GM23338 (cell line): ENCODE results near the gene TTLL5. TPM values are rescaled to one million over a fixed set of nuclear protein-coding genes. Genes with fewer than 3 reads are reported as not detected.

Source experiments
- ATAC-seq: fragments of 200-7000 bp; cut with Tn5 transposase; 3 replicates; pipeline ENCODE4 v1.9.1; 2020
- DNase-seq: peaks from one replicate; pipeline ENCODE4 v3.0.0-alpha.2; 2015; ENCODE audit warnings: low spot score
- H2AFZ ChIP-seq: fragments of 200-600 bp; sonication (generic); 2 replicates; pipeline ENCODE4 v1.8.0; 2016; ENCODE audit warnings: antibody characterized with exemption, mild to moderate bottlenecking, moderate library complexity
- H3F3A ChIP-seq: fragments of 200-600 bp; sonication (generic); replicated peaks from 2 replicates; pipeline ENCODE4 v1.8.0; 2017; ENCODE audit warnings: antibody characterized with exemption, mixed run types, low read depth
- H3K27ac ChIP-seq: fragments of 200-600 bp; sonication (generic); 2 replicates; pipeline ENCODE4 v1.6.1; 2016; ENCODE audit warnings: low read depth
- H3K27me3 ChIP-seq: fragments of 200-600 bp; sonication (generic); 2 replicates; pipeline ENCODE4 v1.8.0; 2016; ENCODE audit warnings: mild to moderate bottlenecking, mixed run types, moderate library complexity; ENCODE audit not compliant: insufficient read depth
- H3K36me3 ChIP-seq: fragments of 200-600 bp; sonication (generic); 2 replicates; pipeline ENCODE4 v1.8.0; 2016; ENCODE audit warnings: mild to moderate bottlenecking; ENCODE audit not compliant: insufficient read depth
- H3K4me1 ChIP-seq: fragments of 200-600 bp; sonication (generic); 2 replicates; pipeline ENCODE4 v1.8.0; 2016; ENCODE audit warnings: mild to moderate bottlenecking, moderate library complexity; ENCODE audit not compliant: insufficient read depth
- H3K4me2 ChIP-seq: fragments of 200-600 bp; sonication (generic); 2 replicates; pipeline ENCODE4 v1.7.1; 2017; ENCODE audit warnings: mixed run types
- H3K4me3 ChIP-seq: fragments of 200-600 bp; sonication (generic); 2 replicates; pipeline ENCODE4 v1.6.1; 2016; ENCODE audit warnings: mixed run types
- H3K79me2 ChIP-seq: fragments of 200-600 bp; sonication (generic); replicated peaks from 2 replicates; pipeline ENCODE4 v1.8.0; 2017; ENCODE audit warnings: mild to moderate bottlenecking; ENCODE audit not compliant: insufficient read depth
- H3K9me2 ChIP-seq: fragments of 200-600 bp; sonication (generic); 2 replicates; pipeline ENCODE4 v1.8.0; 2017; ENCODE audit not compliant: insufficient read depth
- H4K20me1 ChIP-seq: fragments of 200-600 bp; sonication (generic); replicated peaks from 2 replicates; pipeline ENCODE4 v1.8.0; 2017; ENCODE audit warnings: mild to moderate bottlenecking; ENCODE audit not compliant: insufficient read depth
- H3K27ac Mint-ChIP-seq: 2 replicates; pipeline ENCODE4 v1.8.0; 2020; ENCODE audit warnings: inconsistent platforms, mild to moderate bottlenecking, moderate library complexity, mixed read lengths
- H3K27me3 Mint-ChIP-seq: 3 replicates; pipeline ENCODE4 v1.8.0; 2022; ENCODE audit warnings: low read depth, mild to moderate bottlenecking, moderate library complexity, mixed read lengths, inconsistent platforms; ENCODE audit not compliant: insufficient read depth, poor library complexity
- H3K36me3 Mint-ChIP-seq: 3 replicates; pipeline ENCODE4 v1.8.0; 2021; ENCODE audit warnings: low read depth, mild to moderate bottlenecking, inconsistent platforms, moderate library complexity, mixed read lengths
- H3K4me1 Mint-ChIP-seq: 3 replicates; pipeline ENCODE4 v1.8.0; 2020; ENCODE audit warnings: mild to moderate bottlenecking, inconsistent platforms, mixed read lengths
- H3K4me3 Mint-ChIP-seq: 3 replicates; pipeline ENCODE4 v1.8.0; 2021; ENCODE audit warnings: moderate library complexity, mild to moderate bottlenecking, inconsistent platforms, mixed read lengths
- H3K9me3 Mint-ChIP-seq: 3 replicates; pipeline ENCODE4 v1.8.0; 2020; ENCODE audit warnings: moderate library complexity, mild to moderate bottlenecking, inconsistent platforms, mixed read lengths
- EZH2phosphoT487 ChIP-seq: fragments of 200-600 bp; sonication (generic); IDR thresholded peaks from one replicate; pipeline ENCODE4 v1.8.1; 2018; ENCODE audit warnings: antibody characterized with exemption; ENCODE audit not compliant: unreplicated experiment
- POLR2AphosphoS5 ChIP-seq: IDR thresholded peaks from 2 replicates; pipeline ENCODE4 v1.6.1; 2016; ENCODE audit warnings: antibody characterized with exemption, low read depth
- ZNF114 ChIP-seq: fragments of 250-450 bp; sonication (Bioruptor Pico); IDR thresholded peaks from 2 replicates; pipeline ENCODE4 v1.5.0; 2020; ENCODE audit warnings: mild to moderate bottlenecking, moderate library complexity
- polyA plus RNA-seq: library from polyadenylated mRNA; unstranded; fragments of >200 nt; fragmentation: Nextera tagmentation; extraction: Ambion mirVana; gene quantifications from 2 replicates; pipeline ENCODE4 v1.2.1, GENCODE V29; 2016
- total RNA-seq: library from RNA; depleted of rRNA; stranded (reverse); fragments of >200 nt; shearing (Covaris generic); gene quantifications from 2 replicates; pipeline ENCODE4 v1.2.3, GENCODE V29; 2014
- TF ChIP-seq, protein P1 (sequence below), 2 experiments: fragments of 200-600 bp in 1 of 2; sonication (generic) in 1 of 2; conservative IDR thresholded peaks; 2 replicates each; pipeline versions ENCODE4 v1.5.1 to v1.6.1; 2016 to 2017; ENCODE audit warnings: antibody characterized with exemption in 2 of 2, low read depth in 2 of 2, mild to moderate bottlenecking in 2 of 2, moderate library complexity in 1 of 2
- TF ChIP-seq, protein P2 (sequence below): fragments of 250-450 bp; sonication (Bioruptor Pico); IDR thresholded peaks from 2 replicates; pipeline ENCODE4 v1.5.0; 2020; ENCODE audit warnings: mild to moderate bottlenecking, moderate library complexity

TTLL5 gene
- total and polyA plus RNA-seq, 2 experiments from 2014 or later = 33.5 to 35.4 TPM

DNA sequence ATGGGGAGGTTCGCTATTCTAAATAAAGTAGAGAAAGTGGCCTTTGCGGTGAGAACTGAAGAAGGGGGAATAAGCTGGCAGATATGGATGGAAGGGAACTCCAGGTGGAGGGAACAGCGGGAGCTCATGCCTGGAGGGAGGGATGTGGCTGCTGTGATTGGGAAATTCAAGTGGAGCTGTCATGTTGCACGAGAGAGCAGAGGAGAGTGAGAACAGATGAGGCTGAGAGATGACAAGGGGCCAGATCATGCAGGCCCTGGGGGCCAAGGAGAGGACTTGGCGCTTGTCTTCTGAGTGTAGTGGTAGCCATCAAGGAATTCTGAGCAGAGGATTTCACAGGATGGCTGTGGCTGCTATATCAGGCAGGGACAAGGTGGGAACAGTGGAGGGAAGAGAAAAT is 285.7 kb downstream of the TTLL5 start (continued):
- TF ChIP-seq, protein P1, sequence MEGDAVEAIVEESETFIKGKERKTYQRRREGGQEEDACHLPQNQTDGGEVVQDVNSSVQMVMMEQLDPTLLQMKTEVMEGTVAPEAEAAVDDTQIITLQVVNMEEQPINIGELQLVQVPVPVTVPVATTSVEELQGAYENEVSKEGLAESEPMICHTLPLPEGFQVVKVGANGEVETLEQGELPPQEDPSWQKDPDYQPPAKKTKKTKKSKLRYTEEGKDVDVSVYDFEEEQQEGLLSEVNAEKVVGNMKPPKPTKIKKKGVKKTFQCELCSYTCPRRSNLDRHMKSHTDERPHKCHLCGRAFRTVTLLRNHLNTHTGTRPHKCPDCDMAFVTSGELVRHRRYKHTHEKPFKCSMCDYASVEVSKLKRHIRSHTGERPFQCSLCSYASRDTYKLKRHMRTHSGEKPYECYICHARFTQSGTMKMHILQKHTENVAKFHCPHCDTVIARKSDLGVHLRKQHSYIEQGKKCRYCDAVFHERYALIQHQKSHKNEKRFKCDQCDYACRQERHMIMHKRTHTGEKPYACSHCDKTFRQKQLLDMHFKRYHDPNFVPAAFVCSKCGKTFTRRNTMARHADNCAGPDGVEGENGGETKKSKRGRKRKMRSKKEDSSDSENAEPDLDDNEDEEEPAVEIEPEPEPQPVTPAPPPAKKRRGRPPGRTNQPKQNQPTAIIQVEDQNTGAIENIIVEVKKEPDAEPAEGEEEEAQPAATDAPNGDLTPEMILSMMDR (conservative IDR thresholded peaks at IDR 0.05; ENCODE audit: low read depth in 2 of 2) = no peak
- TF ChIP-seq, protein P2, sequence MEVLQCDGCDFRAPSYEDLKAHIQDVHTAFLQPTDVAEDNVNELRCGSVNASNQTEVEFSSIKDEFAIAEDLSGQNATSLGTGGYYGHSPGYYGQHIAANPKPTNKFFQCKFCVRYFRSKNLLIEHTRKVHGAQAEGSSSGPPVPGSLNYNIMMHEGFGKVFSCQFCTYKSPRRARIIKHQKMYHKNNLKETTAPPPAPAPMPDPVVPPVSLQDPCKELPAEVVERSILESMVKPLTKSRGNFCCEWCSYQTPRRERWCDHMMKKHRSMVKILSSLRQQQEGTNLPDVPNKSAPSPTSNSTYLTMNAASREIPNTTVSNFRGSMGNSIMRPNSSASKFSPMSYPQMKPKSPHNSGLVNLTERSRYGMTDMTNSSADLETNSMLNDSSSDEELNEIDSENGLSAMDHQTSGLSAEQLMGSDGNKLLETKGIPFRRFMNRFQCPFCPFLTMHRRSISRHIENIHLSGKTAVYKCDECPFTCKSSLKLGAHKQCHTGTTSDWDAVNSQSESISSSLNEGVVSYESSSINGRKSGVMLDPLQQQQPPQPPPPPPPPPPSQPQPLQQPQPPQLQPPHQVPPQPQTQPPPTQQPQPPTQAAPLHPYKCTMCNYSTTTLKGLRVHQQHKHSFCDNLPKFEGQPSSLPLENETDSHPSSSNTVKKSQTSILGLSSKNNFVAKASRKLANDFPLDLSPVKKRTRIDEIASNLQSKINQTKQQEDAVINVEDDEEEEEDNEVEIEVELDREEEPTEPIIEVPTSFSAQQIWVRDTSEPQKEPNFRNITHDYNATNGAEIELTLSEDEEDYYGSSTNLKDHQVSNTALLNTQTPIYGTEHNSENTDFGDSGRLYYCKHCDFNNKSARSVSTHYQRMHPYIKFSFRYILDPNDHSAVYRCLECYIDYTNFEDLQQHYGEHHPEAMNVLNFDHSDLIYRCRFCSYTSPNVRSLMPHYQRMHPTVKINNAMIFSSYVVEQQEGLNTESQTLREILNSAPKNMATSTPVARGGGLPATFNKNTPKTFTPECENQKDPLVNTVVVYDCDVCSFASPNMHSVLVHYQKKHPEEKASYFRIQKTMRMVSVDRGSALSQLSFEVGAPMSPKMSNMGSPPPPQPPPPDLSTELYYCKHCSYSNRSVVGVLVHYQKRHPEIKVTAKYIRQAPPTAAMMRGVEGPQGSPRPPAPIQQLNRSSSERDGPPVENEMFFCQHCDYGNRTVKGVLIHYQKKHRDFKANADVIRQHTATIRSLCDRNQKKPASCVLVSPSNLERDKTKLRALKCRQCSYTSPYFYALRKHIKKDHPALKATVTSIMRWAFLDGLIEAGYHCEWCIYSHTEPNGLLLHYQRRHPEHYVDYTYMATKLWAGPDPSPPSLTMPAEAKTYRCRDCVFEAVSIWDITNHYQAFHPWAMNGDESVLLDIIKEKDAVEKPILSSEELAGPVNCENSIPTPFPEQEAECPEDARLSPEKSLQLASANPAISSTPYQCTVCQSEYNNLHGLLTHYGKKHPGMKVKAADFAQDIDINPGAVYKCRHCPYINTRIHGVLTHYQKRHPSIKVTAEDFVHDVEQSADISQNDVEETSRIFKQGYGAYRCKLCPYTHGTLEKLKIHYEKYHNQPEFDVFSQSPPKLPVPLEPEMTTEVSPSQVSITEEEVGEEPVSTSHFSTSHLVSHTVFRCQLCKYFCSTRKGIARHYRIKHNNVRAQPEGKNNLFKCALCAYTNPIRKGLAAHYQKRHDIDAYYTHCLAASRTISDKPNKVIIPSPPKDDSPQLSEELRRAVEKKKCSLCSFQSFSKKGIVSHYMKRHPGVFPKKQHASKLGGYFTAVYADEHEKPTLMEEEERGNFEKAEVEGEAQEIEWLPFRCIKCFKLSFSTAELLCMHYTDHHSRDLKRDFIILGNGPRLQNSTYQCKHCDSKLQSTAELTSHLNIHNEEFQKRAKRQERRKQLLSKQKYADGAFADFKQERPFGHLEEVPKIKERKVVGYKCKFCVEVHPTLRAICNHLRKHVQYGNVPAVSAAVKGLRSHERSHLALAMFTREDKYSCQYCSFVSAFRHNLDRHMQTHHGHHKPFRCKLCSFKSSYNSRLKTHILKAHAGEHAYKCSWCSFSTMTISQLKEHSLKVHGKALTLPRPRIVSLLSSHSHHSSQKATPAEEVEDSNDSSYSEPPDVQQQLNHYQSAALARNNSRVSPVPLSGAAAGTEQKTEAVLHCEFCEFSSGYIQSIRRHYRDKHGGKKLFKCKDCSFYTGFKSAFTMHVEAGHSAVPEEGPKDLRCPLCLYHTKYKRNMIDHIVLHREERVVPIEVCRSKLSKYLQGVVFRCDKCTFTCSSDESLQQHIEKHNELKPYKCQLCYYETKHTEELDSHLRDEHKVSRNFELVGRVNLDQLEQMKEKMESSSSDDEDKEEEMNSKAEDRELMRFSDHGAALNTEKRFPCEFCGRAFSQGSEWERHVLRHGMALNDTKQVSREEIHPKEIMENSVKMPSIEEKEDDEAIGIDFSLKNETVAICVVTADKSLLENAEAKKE (CRISPR knock-in tag) = no peak
- no peak for TF ChIP-seq EZH2phosphoT487

DNA sequence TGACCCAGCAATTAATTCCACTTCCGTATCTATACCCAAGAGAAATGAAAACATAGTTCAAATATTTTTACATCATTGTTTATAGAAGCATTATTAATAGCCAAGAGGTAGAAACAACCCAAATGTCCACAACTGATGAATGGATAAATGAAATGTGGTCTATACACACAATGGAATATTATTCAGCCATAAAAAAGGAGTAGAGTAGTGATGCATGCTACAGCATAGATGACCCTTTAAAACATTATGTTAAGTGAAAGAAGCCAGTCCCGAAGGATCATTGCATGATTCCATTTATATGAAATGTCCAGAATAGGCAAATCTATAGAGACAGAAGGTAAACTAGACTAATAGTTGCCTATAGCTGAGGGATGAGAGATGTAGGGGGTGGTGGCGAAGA is 291.4 kb downstream of the TTLL5 start:
- Mint-ChIP-seq H3K27ac (no peak overlapping the region), H3K27me3 (peaks cover 4% of the 10 kb centered on the region), H3K4me1 (peaks cover 2% of the 10 kb centered on the region; the same call in 2 of the 3 replicates), H3K36me3 (peaks cover 8% of the 10 kb centered on the region; the same call in 1 of the 3 replicates), H3K9me3 (no peaks in the 10 kb centered on the region), H3K4me3 (no peak overlapping the region)
- no peaks in the 10 kb centered on the region for H3K79me2 ChIP-seq
- H3K36me3 ChIP-seq = no peaks in the 10 kb centered on the region
- H2AFZ ChIP-seq = no peak overlapping the region
- DNase-seq = no peak
- ATAC-seq = no peak
- no peak overlapping the region for H3K27ac ChIP-seq
- H4K20me1 ChIP-seq = no peaks in the 10 kb centered on the region
- no peaks in the 10 kb centered on the region for H3F3A ChIP-seq
- H3K4me1 ChIP-seq = no peaks in the 10 kb centered on the region
- no peak overlapping the region for H3K4me2 ChIP-seq
- H3K4me3 ChIP-seq = no peak overlapping the region
- H3K9me2 ChIP-seq = no peaks in the 10 kb centered on the region
- H3K27me3 ChIP-seq = no peaks in the 10 kb centered on the region
- TF ChIP-seq POLR2AphosphoS5 (no peak), ZNF114 (no peak)
- TF ChIP-seq, protein P2 (CRISPR knock-in tag) = no peak
- TF ChIP-seq, protein P1 (conservative IDR thresholded peaks at IDR 0.05; ENCODE audit: low read depth in 2 of 2) = no peak
